GM18951 (cell line): ENCODE measurements around the gene A3GALT2.

Source experiments
- POLR2A ChIP-seq: IDR thresholded peaks from 4 replicates; pipeline ENCODE4 v1.6.1; 2011; ENCODE audit warnings: mild to moderate bottlenecking; ENCODE audit not compliant: insufficient read length, insufficient read depth; ENCODE audit errors: extremely low read depth
- in situ Hi-C: fragments of 300-500 bp; cut with MboI; formaldehyde crosslinking; loops from one replicate; pipeline ENCODE4 v1.12.0; 2022; ENCODE audit warnings: low sequenced_read_pairs, mixed read lengths, inconsistent platforms; ENCODE audit not compliant: unreplicated experiment

The A3GALT2 gene

DNA sequence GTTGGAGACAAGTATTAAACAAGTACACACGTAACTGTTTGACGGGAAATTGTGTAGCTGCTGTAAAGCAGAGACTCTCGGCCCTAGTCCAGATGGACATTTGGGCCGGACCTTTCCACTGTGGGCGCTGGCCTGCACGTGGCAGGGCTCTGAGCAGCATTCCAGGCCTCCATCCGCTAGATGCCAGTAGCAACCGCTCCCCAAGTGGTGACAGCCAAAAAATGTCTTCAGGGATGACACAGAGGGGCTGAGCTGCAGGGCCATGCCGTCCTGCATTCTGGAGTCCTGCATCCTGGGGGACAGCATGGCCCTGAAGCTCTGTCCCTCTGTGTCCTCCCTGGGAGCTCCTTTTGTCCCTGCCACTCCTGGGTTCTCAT, 24.8 kb downstream of the A3GALT2 start:
- in situ Hi-C loops, result loop anchor here (10.0 kb wide), 1 partner anchor 169 kb away; no protein-coding TSS in a partner anchor

DNA sequence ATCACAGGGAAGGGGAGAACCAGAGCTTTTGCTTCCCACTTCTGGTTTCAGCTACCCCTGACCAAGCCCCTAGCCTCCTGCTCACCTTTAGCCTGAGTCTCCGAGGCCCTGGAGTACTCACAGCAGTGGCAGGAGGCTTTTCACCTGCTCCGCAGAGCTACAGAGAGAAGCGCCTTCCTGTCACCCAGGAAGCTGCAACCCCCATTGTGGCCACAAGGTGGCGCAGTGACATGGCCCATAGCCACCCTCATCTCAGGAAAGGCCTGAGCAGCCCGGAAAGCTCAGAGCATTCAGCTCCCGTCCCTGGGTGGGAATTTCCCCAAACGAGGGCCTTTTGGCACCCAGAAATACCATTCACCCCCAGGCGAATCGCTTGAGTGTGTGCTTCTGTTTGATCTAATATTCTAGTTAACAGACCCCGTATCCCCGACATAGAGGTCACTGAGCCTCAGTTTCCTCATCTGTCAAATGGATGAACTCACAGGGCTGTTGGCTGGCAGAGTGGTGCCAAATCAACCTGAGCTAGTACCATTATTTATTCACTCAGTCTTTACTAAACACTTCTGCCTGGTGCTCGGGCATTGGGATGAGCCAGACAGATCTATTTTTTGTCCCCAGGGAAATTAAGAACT, 25.3 kb downstream of the A3GALT2 start:
- in situ Hi-C loops, result loop anchor here (10.0 kb wide), 1 partner anchor 169 kb away; no protein-coding TSS in a partner anchor
- TF ChIP-seq POLR2A, result no peak

More for the DNA sequence above, 24.8 kb downstream of the A3GALT2 start:
- no peak for TF ChIP-seq POLR2A

DNA sequence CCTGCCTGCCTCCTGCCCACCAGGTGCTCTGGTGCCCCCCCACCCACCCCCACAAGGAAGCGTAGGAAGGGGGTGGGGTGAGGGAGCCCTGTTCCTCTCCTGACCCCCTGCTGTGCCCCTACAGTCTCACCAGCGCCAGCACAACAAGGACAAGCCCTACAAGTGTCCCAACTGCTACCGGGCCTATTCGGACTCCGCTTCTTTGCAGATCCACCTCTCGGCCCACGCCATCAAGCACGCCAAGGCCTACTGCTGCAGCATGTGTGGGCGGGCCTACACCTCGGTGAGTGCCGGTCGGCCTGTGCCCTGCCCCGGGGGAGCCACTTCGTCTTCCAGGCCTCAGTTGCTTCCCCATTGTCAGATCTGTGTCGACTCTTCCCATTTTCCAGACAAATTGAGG, 25.9 kb downstream of the A3GALT2 start:
- in situ Hi-C loops, result loop anchor here (10.0 kb wide), 1 partner anchor 170 kb away; no protein-coding TSS in a partner anchor

DNA sequence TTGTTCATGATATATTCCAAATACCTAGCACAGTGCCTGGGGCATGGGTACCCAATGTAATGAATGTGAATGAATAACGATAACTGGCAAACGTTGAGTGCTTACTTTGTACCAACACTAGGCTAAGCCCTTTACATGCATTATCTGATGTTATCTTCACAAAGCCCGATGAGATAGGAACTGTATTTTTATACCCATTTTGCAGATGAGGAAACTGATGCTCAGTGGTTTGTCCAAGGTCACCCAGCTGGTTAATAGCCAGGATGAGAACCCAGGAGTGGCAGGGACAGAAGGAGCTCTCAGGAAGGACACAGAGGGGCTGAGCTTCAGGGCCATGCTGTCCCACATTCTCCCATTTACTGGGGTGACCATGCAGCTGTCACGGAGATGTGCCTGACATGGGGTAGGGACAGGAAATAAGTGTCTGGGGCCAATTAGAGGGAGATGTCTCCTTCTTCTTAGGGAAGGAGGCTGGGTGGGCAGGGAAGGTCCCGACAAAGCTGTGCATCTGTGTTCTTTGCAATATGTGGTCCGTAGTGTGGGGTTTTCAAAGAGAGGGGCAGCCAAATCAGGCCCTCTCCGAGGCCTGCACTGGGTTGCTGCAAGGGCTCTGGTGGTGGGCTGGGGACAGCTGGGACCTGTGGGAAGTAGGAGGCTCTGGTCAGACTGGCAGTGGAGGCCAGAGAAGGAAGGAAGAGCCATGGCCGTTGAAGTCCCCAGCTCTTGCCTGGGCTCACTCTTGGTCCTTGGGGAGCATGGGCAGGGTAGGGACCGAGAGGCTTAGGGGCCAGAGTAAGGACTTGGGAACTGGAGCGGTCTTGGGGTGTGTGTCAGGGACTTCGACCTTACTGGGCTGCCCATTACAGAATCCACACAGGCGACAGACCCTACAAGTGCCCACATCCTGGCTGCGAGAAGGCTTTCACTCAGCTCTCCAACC, 26.6 kb downstream of the A3GALT2 start:
- in situ Hi-C loops, result loop anchor here (10.0 kb wide), 1 partner anchor 170 kb away; no protein-coding TSS in a partner anchor
- no peak for TF ChIP-seq POLR2A

More for the DNA sequence above, 25.9 kb downstream of the A3GALT2 start:
- TF ChIP-seq POLR2A, result no peak

DNA sequence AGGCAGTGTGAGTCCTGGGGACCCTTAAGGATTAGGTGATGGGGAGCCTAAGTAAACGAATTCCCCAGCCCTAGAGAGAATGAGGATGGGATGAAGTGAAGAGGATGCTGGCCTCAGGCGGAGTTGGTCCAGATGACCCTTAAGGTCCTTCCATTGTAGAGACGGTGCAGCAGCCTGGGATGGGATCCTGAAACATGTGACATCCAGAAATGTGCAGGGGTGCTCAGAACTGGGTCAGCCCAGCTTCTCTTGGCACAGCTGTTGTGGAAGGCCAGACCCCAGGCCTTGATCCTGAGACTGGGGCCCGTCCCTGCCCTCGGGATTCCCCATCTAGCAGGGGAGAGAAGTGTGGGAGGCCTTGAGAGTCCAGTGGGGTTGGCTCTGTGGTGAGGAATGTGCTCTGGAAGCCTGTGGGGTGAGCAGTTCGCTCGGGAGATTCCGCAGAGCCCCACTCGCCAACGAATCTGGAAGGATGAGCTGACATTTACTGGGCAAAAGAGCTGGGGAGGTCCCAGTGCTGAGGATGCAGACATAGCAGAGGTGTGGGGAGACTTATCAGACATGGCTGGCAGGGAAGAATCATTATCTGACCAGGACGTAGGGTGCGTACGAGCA, 28.1 kb downstream of the A3GALT2 start:
- TF ChIP-seq POLR2A, result no peak
- in situ Hi-C loops, result loop anchor here (10.0 kb wide), 1 partner anchor 172 kb away; no protein-coding TSS in a partner anchor

DNA sequence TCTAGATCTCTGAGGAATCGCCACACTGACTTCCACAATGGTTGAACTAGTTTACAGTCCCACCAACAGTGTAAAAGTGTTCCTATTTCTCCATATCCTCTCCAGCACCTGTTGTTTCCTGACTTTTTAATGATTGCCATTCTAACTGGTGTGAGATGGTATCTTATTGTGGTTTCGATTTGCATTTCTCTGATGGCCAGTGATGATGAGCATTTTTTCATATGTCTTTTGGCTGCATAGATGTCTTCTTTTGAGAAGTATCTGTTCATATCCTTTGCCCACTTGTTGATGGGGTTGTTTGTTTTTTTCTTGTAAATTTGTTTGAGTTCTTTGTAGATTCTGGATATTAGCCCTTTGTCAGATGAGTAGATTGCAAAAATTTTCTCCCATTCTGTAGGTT, 30.3 kb downstream of the A3GALT2 start:
- in situ Hi-C loops, result loop anchor here (10.0 kb wide), 1 partner anchor 174 kb away; no protein-coding TSS in a partner anchor

DNA sequence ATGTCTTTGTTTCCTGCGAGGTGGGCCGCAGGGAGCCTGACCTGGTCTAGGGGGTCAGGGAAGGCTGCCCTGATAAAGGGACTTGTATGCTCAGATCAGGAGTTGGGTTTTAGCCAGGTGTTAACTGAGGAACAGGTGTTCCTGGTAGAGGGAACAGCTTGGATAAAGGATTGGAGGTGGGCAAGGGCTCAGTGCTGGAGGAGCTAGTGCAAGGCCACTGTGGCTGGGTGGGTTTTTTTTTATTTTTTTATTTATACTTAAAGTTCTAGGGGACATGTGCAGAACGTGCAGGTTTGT, 31.1 kb downstream of the A3GALT2 start:
- in situ Hi-C loops, result loop anchor here (10.0 kb wide), 1 partner anchor 175 kb away; no protein-coding TSS in a partner anchor
- no peak for TF ChIP-seq POLR2A

DNA sequence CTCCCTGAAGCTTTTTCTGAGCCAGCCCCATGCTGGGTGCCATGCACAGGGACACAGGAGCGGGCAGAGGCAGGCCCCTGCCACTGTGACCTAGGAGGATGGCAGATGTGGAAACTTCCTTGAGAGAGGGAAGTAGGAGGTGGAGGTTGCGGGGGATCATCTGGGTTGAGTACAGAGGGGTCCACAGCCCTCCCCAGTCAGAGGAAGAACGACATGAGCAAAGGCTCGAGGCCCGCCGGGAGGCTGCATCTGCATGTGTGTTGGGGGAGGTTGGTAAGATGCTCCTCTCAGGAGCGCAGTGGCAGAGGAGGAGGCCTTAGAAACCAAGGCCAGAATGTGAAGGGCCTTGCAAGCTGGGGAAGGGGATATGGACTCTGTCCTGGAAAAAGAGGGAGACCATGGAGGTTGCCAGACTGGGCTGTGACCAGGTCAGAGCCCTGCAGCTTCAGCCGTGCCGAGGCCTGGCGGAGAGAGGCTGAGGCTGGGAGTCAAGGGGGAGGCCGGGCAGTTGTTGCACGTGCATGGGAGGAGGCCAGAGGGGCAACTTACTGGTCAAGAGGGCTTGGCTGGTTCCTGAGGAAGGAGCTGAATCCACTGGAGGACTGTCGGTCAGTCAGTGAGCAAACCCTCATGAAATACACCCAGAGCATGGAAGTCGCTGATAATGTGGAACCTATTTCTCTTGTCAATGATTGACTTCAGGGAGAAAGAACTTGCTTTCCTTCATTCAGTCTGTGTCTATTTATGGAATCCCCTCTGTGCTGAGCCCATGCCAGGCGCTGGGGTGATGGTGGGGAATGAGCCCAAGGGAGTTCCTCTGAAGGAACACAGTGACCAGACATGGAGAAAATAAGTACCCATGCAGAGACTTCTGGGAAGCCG, 31.7 kb downstream of the A3GALT2 start:
- no peak for TF ChIP-seq POLR2A
- in situ Hi-C loops, result no loop called here

DNA sequence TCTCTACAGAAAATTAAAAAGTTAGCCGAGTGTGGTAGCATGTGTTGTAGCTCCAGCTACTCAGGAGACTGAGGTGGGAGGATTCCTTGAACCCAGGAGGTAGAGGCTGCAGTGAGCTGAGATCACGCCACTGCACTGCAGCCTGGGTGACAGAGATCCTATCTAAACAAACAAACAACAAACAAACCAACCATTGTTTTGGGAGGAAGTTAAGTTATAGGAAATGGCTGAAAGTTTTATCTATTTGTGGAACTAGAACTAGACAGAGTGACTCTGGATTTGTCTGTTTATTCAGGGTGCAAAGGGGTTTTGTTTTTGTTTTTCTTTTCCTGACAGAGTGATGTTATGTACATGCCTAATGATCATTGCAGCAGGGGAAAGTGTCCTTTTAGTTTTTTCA, 33.6 kb downstream of the A3GALT2 start:
- in situ Hi-C loops, result no loop called here
- no peak for TF ChIP-seq POLR2A

DNA sequence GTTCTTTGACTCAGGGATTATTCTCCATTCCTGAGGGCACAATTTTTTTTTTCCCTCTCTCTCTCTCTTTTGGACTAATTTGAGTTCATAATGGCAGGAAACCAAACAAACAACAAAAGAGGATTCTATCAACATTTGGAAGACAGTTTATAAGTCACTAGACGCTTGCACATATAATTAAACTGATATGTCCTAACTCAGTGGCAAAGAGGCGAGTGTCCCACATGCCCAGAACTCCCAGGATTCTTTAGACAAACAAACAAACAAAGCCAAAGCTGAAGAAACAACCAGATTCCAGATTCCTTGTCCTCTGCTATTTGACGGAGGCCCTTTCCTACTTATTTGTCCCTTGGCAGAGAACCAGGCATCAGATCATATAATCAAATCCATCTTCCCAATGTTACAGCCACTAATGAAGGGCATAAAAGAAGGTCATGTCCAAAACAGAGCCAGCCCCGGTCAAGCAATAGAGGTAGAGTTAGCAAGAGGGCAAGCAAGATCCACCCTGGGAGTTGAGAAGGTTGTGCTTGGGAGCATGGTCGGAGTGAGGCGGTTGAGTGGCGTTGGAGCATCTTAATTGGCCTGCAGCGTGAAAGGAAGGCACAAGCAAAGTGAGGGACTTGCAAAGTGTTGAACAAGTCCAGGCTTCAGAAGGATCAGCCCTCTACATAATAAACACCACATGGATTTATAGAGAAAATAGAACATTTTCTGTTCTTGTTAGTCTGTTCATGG, 34.3 kb downstream of the A3GALT2 start:
- in situ Hi-C loops, result no loop called here
- TF ChIP-seq POLR2A, result no peak

DNA sequence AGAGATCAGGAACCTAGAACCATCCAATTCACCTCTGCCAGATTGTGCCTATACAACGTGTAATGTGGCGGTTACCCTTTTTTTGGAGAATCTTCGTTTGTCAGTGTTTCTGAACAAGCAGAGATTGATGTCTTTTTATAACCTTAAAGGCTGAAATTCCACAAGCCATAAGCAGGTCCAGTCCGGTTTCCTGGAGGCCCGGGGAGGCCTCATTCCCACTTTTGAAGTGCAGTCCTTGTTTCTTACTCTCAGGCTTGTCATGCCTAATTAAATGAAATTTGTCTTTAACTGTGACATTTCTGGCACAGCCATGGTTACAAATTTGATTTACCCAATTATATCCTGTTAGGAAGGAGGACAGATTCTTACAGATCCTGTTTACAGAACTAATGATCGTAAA, 36.8 kb downstream of the A3GALT2 start:
- in situ Hi-C loops, result no loop called here
- TF ChIP-seq POLR2A, result no peak

DNA sequence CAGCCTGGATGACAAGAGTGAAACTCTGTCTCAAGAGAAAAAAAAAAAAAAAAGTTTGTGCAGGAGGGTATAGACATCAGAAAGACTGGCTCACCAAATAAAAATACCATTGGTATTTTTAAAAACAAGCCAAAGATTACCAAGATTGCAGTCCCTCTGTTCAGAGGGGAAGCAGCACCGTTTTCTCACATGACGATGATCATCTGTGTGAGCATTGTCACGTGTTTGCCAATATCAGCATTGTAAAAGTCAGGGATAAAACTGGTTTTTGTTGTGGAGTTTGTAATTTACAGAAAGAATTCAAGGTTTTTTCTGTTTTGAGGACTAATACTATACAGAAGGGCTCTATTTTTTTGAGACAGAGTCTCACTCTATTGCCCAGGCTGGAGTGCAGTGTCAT, 38.1 kb downstream of the A3GALT2 start:
- in situ Hi-C loops, result no loop called here
- no peak for TF ChIP-seq POLR2A
